K562 (cell line): ENCODE data around the gene C1orf198. TPM values are rescaled to one million over a fixed set of nuclear protein-coding genes. Genes with fewer than 3 reads are reported as not detected.

Experiments
- ATAC-seq: fragments of 200-7000 bp; cut with Tn5 transposase; 3 replicates; pipeline ENCODE4 v1.9.1; 2020; ENCODE audit warnings: moderate library complexity
- BruUV-seq: library from RNA; stranded (reverse); fragments of 400-500 nt; replicated peaks from 2 replicates; lab custom pipeline; 2021; lab: Mats Ljungman, UMichigan
- CTCF ChIA-PET: fragments of 300-600 bp; formaldehyde crosslinking; extraction: SDS; loops from one replicate; lab custom pipeline; 2021; ENCODE audit warnings: low intra/inter-chr PET ratio; lab: Yijun Ruan, JAX
- POLR2A ChIA-PET: fragments of 300-600, 350-650 bp; sonication (Branson Sonifier 250); formaldehyde crosslinking; extraction: SDS; loops from one replicate; lab custom pipeline; 2021; ENCODE audit warnings: antibody characterized with exemption, inconsistent platforms; lab: Yijun Ruan, JAX
- DNase-seq, 4 experiments: peaks; one replicate each; pipeline versions ENCODE4 v3.0.0 to v3.0.0-alpha.2; 2011 to 2018; ENCODE audit warnings: low spot score in 3 of 4, mixed read lengths in 3 of 4; ENCODE audit errors: extremely low read depth in 1 of 4
- FAIRE-seq: peaks from 2 replicates; lab custom pipeline; 2011; peaks lifted over from hg19 to GRCh38; lab: Jason Lieb, UNC
- H2AFZ ChIP-seq: 2 replicates; pipeline ENCODE4 v1.6.0; 2011; ENCODE audit warnings: low read depth, low read length, control low read depth, inconsistent platforms
- H3K27ac ChIP-seq: fragments of 200-600 bp; 3 replicates; pipeline ENCODE4 v1.8.0; 2011; ENCODE audit warnings: low read depth, mild to moderate bottlenecking, control low read depth, inconsistent platforms, low read length, moderate library complexity, mixed read lengths; ENCODE audit errors: extremely low read depth
- H3K27me3 ChIP-seq, 2 experiments: fragments of 300-600 bp in 1 of 2; 2 replicates in 1 of 2; 3 replicates in 1 of 2; pipeline versions ENCODE4 v1.6.0 to v1.8.0; 2011; ENCODE audit warnings: inconsistent platforms in 2 of 2, low read length in 2 of 2, mild to moderate bottlenecking in 1 of 2, mixed read lengths in 1 of 2, moderate library complexity in 1 of 2; ENCODE audit not compliant: control insufficient read depth in 2 of 2, insufficient read depth in 2 of 2
- H3K36me3 ChIP-seq: fragments of 300-600 bp; 3 replicates; pipeline ENCODE4 v1.8.0; 2011; ENCODE audit warnings: mild to moderate bottlenecking, low read length, inconsistent platforms; ENCODE audit not compliant: control insufficient read depth, insufficient read depth
- H3K4me1 ChIP-seq, 2 experiments: fragments of 200-600 bp in 1 of 2; replicated peaks in 1 of 2; 2 replicates in 1 of 2; 3 replicates in 1 of 2; pipeline versions ENCODE4 v1.5.1 to v1.8.0; 2011; ENCODE audit warnings: inconsistent platforms in 2 of 2, low read length in 2 of 2, mild to moderate bottlenecking in 1 of 2, mixed read lengths in 1 of 2, moderate library complexity in 1 of 2; ENCODE audit not compliant: control insufficient read depth in 2 of 2, insufficient read depth in 2 of 2
- H3K4me2 ChIP-seq: 2 replicates; pipeline ENCODE4 v1.6.1; 2011; ENCODE audit warnings: low read length, control low read depth, inconsistent platforms, mixed read lengths; ENCODE audit not compliant: insufficient read depth
- H3K4me3 ChIP-seq: fragments of 200-600 bp; sonication (generic), shearing (Covaris generic); 2 replicates; pipeline ENCODE4 v1.5.1; 2016; ENCODE audit warnings: control low read depth, inconsistent platforms
- H3K79me2 ChIP-seq: fragments of 200-600 bp; 3 replicates; pipeline ENCODE4 v1.8.0; 2011; ENCODE audit warnings: low read length, inconsistent platforms; ENCODE audit not compliant: control insufficient read depth, insufficient read depth
- H3K9ac ChIP-seq, 2 experiments: 2 replicates each; pipeline versions ENCODE4 v1.6.0 to v1.6.1; 2011; ENCODE audit warnings: low read depth in 2 of 2, low read length in 2 of 2, control low read depth in 1 of 2, inconsistent platforms in 1 of 2, mild to moderate bottlenecking in 1 of 2, mixed read lengths in 1 of 2; ENCODE audit not compliant: insufficient read depth in 1 of 2
- H3K9me1 ChIP-seq: one replicate; pipeline ENCODE4 v1.6.0; 2011; ENCODE audit warnings: inconsistent platforms, mild to moderate bottlenecking, low read length, moderate library complexity; ENCODE audit not compliant: control insufficient read depth, insufficient read depth
- H3K9me3 ChIP-seq: replicated peaks from 2 replicates; pipeline ENCODE4 v1.5.1; 2011; ENCODE audit warnings: low read depth, low read length, inconsistent platforms; ENCODE audit not compliant: control insufficient read depth, insufficient read depth
- H4K20me1 ChIP-seq: replicated peaks from 2 replicates; pipeline ENCODE4 v1.6.1; 2011; ENCODE audit warnings: low read length, inconsistent platforms, mixed read lengths; ENCODE audit not compliant: control insufficient read depth, insufficient read depth
- CUX1 ChIP-seq: fragments of 200-800 bp; sonication (Bioruptor generic); IDR thresholded peaks from 2 replicates; pipeline ENCODE4 v1.6.1; 2016; ENCODE audit warnings: missing genetic modification characterization, missing compliant biosample characterization
- HNRNPLL ChIP-seq: fragments of 200-400 bp; formaldehyde crosslinking; IDR thresholded peaks from 2 replicates; pipeline ENCODE4 v1.6.1; 2017; ENCODE audit warnings: low read length, low read depth, mild to moderate bottlenecking; ENCODE audit not compliant: poor library complexity, severe bottlenecking
- POLR2H ChIP-seq: IDR thresholded peaks from 2 replicates; pipeline ENCODE4 v1.6.1; 2016; ENCODE audit warnings: missing genetic modification characterization, low read depth, mild to moderate bottlenecking, control low read depth, missing compliant biosample characterization, moderate library complexity
- SIN3A ChIP-seq, 2 experiments: fragments of 150-350 bp in 1 of 2; IDR thresholded peaks; 2 replicates each; pipeline ENCODE4 v1.6.1; 2011 to 2016; ENCODE audit warnings: borderline replicate concordance in 2 of 2, low read depth in 2 of 2, low read length in 2 of 2, mild to moderate bottlenecking in 2 of 2, moderate library complexity in 2 of 2; ENCODE audit not compliant: control insufficient read depth in 1 of 2
- SIN3B ChIP-seq: fragments of 450-650 bp; IDR thresholded peaks from 2 replicates; pipeline ENCODE4 v1.6.1; 2017; ENCODE audit warnings: low read depth, mild to moderate bottlenecking, moderate library complexity
- XRCC4 ChIP-seq: IDR thresholded peaks from one replicate; pipeline ENCODE4 v1.6.1; 2011; ENCODE audit not compliant: insufficient read depth, insufficient read length; ENCODE audit errors: extremely low read depth
- ZBED1 ChIP-seq: IDR thresholded peaks from 2 replicates; pipeline ENCODE4 v1.6.1; 2014
- ZBTB12 ChIP-seq: fragments of 250-450 bp; sonication (Bioruptor Pico); IDR thresholded peaks from 2 replicates; pipeline ENCODE4 v1.4.0; 2020
- ZFP30 ChIP-seq: fragments of 250-450 bp; sonication (Bioruptor Pico); IDR thresholded peaks from 2 replicates; pipeline ENCODE4 v1.8.0; 2022; ENCODE audit warnings: moderate library complexity, mild to moderate bottlenecking, inconsistent platforms, borderline replicate concordance
- ZNF175 ChIP-seq: fragments of 200-800 bp; sonication (Bioruptor generic); IDR thresholded peaks from 2 replicates; pipeline ENCODE4 v1.6.1; 2016; ENCODE audit warnings: low read depth, mild to moderate bottlenecking, missing genetic modification characterization, missing compliant biosample characterization
- ZNF24 ChIP-seq: fragments of 450-650 bp; IDR thresholded peaks from 2 replicates; pipeline ENCODE4 v1.6.1; 2016
- WGBS: fragments of 100-300 bp; shearing (Covaris generic); methylation state at CpG from one replicate; pipeline ENCODE4 v1.1.6; 2016; ENCODE audit warnings: low coverage, mixed read lengths; ENCODE audit not compliant: insufficient coverage; ENCODE audit errors: missing lambda C conversion rate; 5-methylcytosine and 5-hydroxymethylcytosine counted together
- in situ Hi-C: fragments of 300-500 bp; cut with MboI; formaldehyde crosslinking; loops from 4 replicates; pipeline ENCODE4 v1.15.0; 2018; ENCODE audit warnings: inconsistent platforms, mixed read lengths
- intact Hi-C: fragments of 100-400 bp; cut with micrococcal nuclease; formaldehyde crosslinking; loops from 2 replicates; pipeline ENCODE4 v1.14.2; 2022
- polyA plus RNA-seq, 8 experiments: library from polyadenylated mRNA; depleted of rRNA in 4 of 8; stranded (reverse) in 5 of 8; unstranded in 3 of 8; fragments of >200 nt; fragmentation: Nextera tagmentation in 2 of 8; fragmentation: Illumina TruSeq in 1 of 8; extraction: Ambion mirVana in 2 of 8; extraction: Trizol in 1 of 8; gene quantifications; 2 replicates each; pipeline versions ENCODE4 v1.2.1 to v1.2.3, GENCODE V29; 2011 to 2014; ENCODE audit warnings: inconsistent platforms in 1 of 8, missing spikeins in 1 of 8
- total RNA-seq, 7 experiments: library from RNA; depleted of rRNA in 6 of 7; stranded (reverse); fragments of >200 nt in 6 of 7; fragmentation: Illumina TruSeq in 2 of 7; extraction: Trizol in 2 of 7; gene quantifications; 2 replicates each; pipeline versions ENCODE4 v1.2.1 to v1.2.3, GENCODE V29; 2011 to 2021; ENCODE audit warnings: low replicate concordance in 1 of 7

C1orf198 gene
- total and polyA plus RNA-seq, 9 of the 15 experiments (the other 6 are each of a cell fraction or from before 2014, with no cell fraction given): 2.0 to 15.1 (median 10.4) TPM

- H3K9me1 ChIP-seq: no peaks in the 10 kb centered on the region
- H3K4me1 ChIP-seq: no peaks in the 10 kb centered on the region
- ATAC-seq (no peak), FAIRE-seq (no peak), DNase-seq (no peak)
- H3K36me3 ChIP-seq: no peaks in the 10 kb centered on the region
- CTCF ChIA-PET: interaction anchor here (0.6 to 0.7 kb wide), 2 partner anchors 415 to 423 kb away, joined by 3 read pairs; no protein-coding TSS in a partner anchor
- no peaks in the 10 kb centered on the region for H3K79me2 ChIP-seq
- in situ Hi-C loops: no loop called here
- intact Hi-C loops: no loop called here
- TF ChIP-seq XRCC4 (no peak), SIN3B (no peak), ZNF175 (CRISPR knock-in tag) (no peak), ZFP30 (no peak), ZBED1 (no peak), POLR2H (tag) (no peak), CUX1 (CRISPR knock-in tag) (no peak), ZBTB12 (no peak), ZNF24 (no peak), SIN3A (IDR thresholded peaks at IDR 0.05; ENCODE audit: borderline replicate concordance in 2 of 2, control insufficient read depth in 1 of 2, low read depth in 2 of 2, low read length in 2 of 2) (no peak), HNRNPLL (no peak)
- no peaks in the 10 kb centered on the region for H4K20me1 ChIP-seq
- no peak overlapping the region for H3K9ac ChIP-seq
- peaks cover 41 to 50% of the 10 kb centered on the region in 2 experiments for H3K27me3 ChIP-seq
- POLR2A ChIA-PET: interaction anchor here (0.6 to 1.0 kb wide), 2 partner anchors 13 to 798 kb away, joined by 3 to 4 read pairs; no protein-coding TSS in a partner anchor
- H3K9me3 ChIP-seq: no peaks in the 10 kb centered on the region
- no TSS peak for BruUV-seq
- no peak overlapping the region for H3K4me3 ChIP-seq
- H3K4me2 ChIP-seq: no peak overlapping the region
- WGBS: 4% methylated on average over 10 of the region's 10 CpGs
- no peak overlapping the region for H3K27ac ChIP-seq
- no peak overlapping the region for H2AFZ ChIP-seq
These were observed 79.6 kb downstream of the C1orf198 start for GRCh38 chr1:230788561-230789275.
